Measurements from ENCODE around the gene GNAI1. TPM values are rescaled to one million over a fixed set of nuclear protein-coding genes. Genes with fewer than 3 reads are reported as not detected.

Gene GNAI1
- total and polyA plus RNA-seq, 10 of the 15 experiments (the other 5 are each of a cell fraction or from before 2014, with no cell fraction given), result not detected

DNA sequence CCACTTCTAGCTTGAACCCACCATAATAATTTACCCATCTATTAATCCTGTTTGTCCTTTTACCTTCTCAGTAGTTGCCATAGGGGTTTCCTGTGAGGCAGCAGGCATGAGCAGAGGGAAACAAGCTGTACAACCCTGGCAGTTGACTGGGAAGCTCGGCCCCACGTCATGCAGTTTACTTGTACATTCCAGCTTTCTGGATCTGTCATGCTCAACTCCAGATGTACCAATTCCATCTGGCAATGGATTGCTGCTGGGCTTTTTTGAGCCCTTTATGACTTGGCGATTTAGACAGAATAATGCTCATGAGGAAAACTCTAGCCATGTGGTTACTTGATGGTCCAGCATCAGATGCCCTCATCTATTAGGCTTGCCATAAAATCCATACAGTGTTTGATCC lies 112.5 kb downstream of the GNAI1 start (continued):
- TF ChIP-seq ZBTB40 (IDR thresholded peaks at IDR 0.05; ENCODE audit: borderline replicate concordance) (no peak), MYB (IDR thresholded peaks at IDR 0.05; ENCODE audit: borderline replicate concordance, low read depth, low read length) (no peak)

DNA sequence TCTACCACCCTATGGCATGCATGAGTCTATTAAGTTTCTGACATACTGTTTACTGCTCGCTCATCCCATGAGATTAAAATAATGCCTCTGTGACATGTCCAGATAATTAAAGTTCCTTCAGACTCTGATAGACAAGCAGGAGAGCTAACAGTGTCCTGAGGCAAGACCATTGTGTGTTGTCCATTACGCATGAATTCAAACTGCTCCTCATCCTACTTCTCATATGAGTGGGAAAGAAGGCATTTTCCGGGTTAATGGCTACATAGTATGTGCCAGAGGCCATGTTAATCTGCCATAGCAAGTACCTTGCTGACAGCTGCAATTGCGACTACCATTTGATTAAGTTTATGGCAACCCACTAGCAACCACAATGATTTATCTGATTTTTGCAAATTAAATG lies 113.3 kb downstream of the GNAI1 start:
- H3K27me3 ChIP-seq (replicated peaks in 1 of 2; ENCODE audit: control insufficient read depth in 2 of 2, insufficient read depth in 2 of 2, low read length in 1 of 2), result no peaks in the 10 kb centered on the region
- in situ Hi-C loops (cut with MboI) (no loop called here), intact Hi-C loops (cut with micrococcal nuclease; ENCODE audit: unreplicated experiment) (no loop called here)
- no peak overlapping the region for H3K4me2 ChIP-seq (ENCODE audit: control insufficient read depth, insufficient read depth)
- no peak overlapping the region for H2AFZ ChIP-seq (ENCODE audit: control insufficient read depth, low read depth, low read length)
- no peaks in the 10 kb centered on the region for H4K20me1 ChIP-seq (ENCODE audit: control insufficient read depth, insufficient read depth)
- TF ChIP-seq, protein P1, sequence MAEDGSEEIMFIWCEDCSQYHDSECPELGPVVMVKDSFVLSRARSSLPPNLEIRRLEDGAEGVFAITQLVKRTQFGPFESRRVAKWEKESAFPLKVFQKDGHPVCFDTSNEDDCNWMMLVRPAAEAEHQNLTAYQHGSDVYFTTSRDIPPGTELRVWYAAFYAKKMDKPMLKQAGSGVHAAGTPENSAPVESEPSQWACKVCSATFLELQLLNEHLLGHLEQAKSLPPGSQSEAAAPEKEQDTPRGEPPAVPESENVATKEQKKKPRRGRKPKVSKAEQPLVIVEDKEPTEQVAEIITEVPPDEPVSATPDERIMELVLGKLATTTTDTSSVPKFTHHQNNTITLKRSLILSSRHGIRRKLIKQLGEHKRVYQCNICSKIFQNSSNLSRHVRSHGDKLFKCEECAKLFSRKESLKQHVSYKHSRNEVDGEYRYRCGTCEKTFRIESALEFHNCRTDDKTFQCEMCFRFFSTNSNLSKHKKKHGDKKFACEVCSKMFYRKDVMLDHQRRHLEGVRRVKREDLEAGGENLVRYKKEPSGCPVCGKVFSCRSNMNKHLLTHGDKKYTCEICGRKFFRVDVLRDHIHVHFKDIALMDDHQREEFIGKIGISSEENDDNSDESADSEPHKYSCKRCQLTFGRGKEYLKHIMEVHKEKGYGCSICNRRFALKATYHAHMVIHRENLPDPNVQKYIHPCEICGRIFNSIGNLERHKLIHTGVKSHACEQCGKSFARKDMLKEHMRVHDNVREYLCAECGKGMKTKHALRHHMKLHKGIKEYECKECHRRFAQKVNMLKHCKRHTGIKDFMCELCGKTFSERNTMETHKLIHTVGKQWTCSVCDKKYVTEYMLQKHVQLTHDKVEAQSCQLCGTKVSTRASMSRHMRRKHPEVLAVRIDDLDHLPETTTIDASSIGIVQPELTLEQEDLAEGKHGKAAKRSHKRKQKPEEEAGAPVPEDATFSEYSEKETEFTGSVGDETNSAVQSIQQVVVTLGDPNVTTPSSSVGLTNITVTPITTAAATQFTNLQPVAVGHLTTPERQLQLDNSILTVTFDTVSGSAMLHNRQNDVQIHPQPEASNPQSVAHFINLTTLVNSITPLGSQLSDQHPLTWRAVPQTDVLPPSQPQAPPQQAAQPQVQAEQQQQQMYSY (CRISPR knock-in tag; IDR thresholded peaks at IDR 0.05), result no peak
- TF ChIP-seq KAT2A (conservative IDR thresholded peaks at IDR 0.05; ENCODE audit: control insufficient read depth, low read depth, low read length) (no peak), SPI1 (IDR thresholded peaks at IDR 0.05; ENCODE audit: borderline replicate concordance, insufficient read depth, low read depth, low read length) (no peak), MTA3 (IDR thresholded peaks at IDR 0.05; ENCODE audit: borderline replicate concordance, low read length) (no peak), TCF3 (IDR thresholded peaks at IDR 0.05; ENCODE audit: borderline replicate concordance, insufficient read depth, low read depth, low read length) (no peak), YBX1 (IDR thresholded peaks at IDR 0.05) (no peak), NFYB (IDR thresholded peaks at IDR 0.05; ENCODE audit: insufficient read depth, low read depth, low read length) (no peak), MYC (IDR thresholded peaks at IDR 0.05; ENCODE audit: insufficient read depth, insufficient read length, insufficient replicate concordance, low read length, severe bottlenecking) (no peak), NFXL1 (IDR thresholded peaks at IDR 0.05; ENCODE audit: borderline replicate concordance) (no peak), SREBF1 (IDR thresholded peaks at IDR 0.05; ENCODE audit: low read length) (no peak), BMI1 (IDR thresholded peaks at IDR 0.05; ENCODE audit: borderline replicate concordance) (no peak), TBL1XR1 (IDR thresholded peaks at IDR 0.05; ENCODE audit: low read depth, low read length) (no peak)
- H3K27ac ChIP-seq (ENCODE audit: control insufficient read depth, insufficient read depth), result no peak overlapping the region
- H3K9me3 ChIP-seq (replicated peaks; ENCODE audit: control insufficient read depth, insufficient read depth, low read length), result no peaks in the 10 kb centered on the region
- ChIA-PET SMC1A (ENCODE audit: uncharacterized antibody, unreplicated experiment) (no interaction called here), RAD21 (ENCODE audit: unreplicated experiment) (no interaction called here), POLR2A (no interaction called here), CTCF (no interaction called here)
- no TSS peak for BruUV-seq (replicated peaks)
- FAIRE-seq, result no peak
- H3K4me3 ChIP-seq, result no peak overlapping the region
- no peaks in the 10 kb centered on the region for H3K79me2 ChIP-seq (ENCODE audit: control insufficient read depth, insufficient read depth, low read length)
- WGBS (ENCODE audit: insufficient coverage, insufficient replicate concordance, low lambda C conversion rate, missing lambda C conversion rate), result 29% methylated on average over 4 of the region's 4 CpGs
- H3K9ac ChIP-seq (ENCODE audit: control insufficient read depth, insufficient read depth, low read length), result no peak overlapping the region
- no peak for DNase-seq (ENCODE audit: low read depth, low spot score)
- H3K36me3 ChIP-seq (ENCODE audit: control insufficient read depth in 2 of 2, insufficient read depth in 2 of 2, low read length in 1 of 2), result no peaks in the 10 kb centered on the region
- H3K4me1 ChIP-seq (ENCODE audit: control insufficient read depth, insufficient read depth, low read length), result no peaks in the 10 kb centered on the region
- no peak for ATAC-seq

Measured in GM12878 (cell line).